ENCODE data around the gene LIMK2. TPM values are rescaled to one million over a fixed set of nuclear protein-coding genes. Genes with fewer than 3 reads are reported as not detected.
A peak's percentile ranks its signal among the peaks of the same experiment; 100 is the strongest.

Gene LIMK2
- total and polyA plus RNA-seq, 10 donors: 6.1 to 182 (median 60.6) TPM

DNA sequence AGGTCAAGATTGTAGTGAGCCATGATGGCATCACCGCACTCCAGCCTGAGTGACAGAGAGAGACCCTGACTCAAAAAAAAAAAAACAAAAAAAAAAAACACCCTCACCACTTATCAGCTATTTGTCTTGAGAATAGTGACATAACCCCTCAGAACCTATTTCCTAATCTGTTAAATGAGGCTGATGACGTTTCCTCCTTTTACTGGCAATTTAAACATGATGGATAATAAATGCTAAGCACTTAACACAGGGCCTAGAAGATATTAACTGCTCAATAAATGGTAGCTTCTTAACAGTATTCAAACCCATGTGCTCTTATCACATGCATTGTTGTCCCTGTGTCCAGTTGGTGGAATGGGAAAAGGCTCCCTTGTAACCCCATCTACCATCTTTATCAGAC lies 34.6 kb downstream of the LIMK2 start:
- H3K27me3 ChIP-seq (replicated peaks in 1 of 7): no peaks in the 10 kb centered on the region
- intact Hi-C loops (cut with DNase I; ENCODE audit: low total_unique reads): no loop called here
- DNase-seq: no peak
- no peak for TF ChIP-seq CTCF (IDR thresholded peaks at IDR 0.05 in 8 of 11, conservative IDR thresholded peaks at IDR 0.05 in 3 of 11)
- no peak for TF ChIP-seq POLR2A (IDR thresholded peaks at IDR 0.05)
- TF ChIP-seq POLR2AphosphoS5 (IDR thresholded peaks at IDR 0.05): no peak
- H3K4me3 ChIP-seq: no peak overlapping the region
- peaks cover 0 to 69% (median 0%) of the 10 kb centered on the region in 6 donors for H3K36me3 ChIP-seq
- H3K9me3 ChIP-seq: no peaks in the 10 kb centered on the region
- WGBS, 5 donors: 62 to 81% (median 69%) methylated on average over 2 of the region's 2 CpGs
- H3K27ac ChIP-seq: peak overlapping the region in 3 of 8 donors; percentile 5 to 57 (median 38)
- peaks cover 3 to 53% (median 23%) of the 10 kb centered on the region in 6 donors for H3K4me1 ChIP-seq

DNA sequence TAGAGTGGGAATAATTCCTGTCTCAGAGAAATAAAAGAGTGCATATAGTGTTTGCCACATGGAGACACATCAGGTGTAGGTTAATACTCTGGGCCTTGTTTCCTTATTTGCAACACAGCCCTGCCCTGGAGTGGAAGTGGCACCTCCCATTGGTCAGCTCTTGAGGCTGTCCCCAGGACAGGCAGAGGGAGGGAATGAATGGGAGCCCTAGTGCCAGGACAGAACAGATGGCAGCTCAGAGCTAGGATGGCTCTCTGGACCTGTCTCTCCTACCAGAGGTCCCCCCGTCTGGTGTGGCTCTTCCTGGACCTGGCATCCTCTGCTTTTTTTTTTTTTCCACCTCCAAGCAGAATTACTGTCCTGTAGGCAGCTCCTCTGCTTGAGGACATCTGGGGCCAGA lies 35.6 kb downstream of the LIMK2 start:
- Histone ChIP-seq H3K27ac (peak overlapping the region in 3 of 8 donors; percentile 5 to 57 (median 38)), H3K36me3 (peaks cover 0 to 70% (median 0%) of the 10 kb centered on the region in 6 donors), H3K4me3 (peak overlapping the region in 4 of 8 donors; percentile 16 to 53 (median 34)), H3K9me3 (no peaks in the 10 kb centered on the region), H3K27me3 (replicated peaks in 1 of 7) (no peaks in the 10 kb centered on the region), H3K4me1 (peaks cover 3 to 53% (median 23%) of the 10 kb centered on the region in 6 donors)
- intact Hi-C loops (cut with DNase I; ENCODE audit: low total_unique reads): no loop called here
- TF ChIP-seq POLR2AphosphoS5 (IDR thresholded peaks at IDR 0.05) (no peak), POLR2A (IDR thresholded peaks at IDR 0.05) (no peak), CTCF (IDR thresholded peaks at IDR 0.05 in 8 of 11, conservative IDR thresholded peaks at IDR 0.05 in 3 of 11) (no peak)
- whole genome bisulfite sequencing, 5 donors: 48 to 90% (median 62%) methylated on average over 1 of the region's 1 CpG
- DNase-seq: no peak

- Histone ChIP-seq H3K9me3 (no peaks in the 10 kb centered on the region), H3K4me1 (peaks cover 3 to 58% (median 23%) of the 10 kb centered on the region in 6 donors), H3K4me3 (peak overlapping the region in 5 of 8 donors; percentile 16 to 53 (median 34)), H3K36me3 (peaks cover 0 to 65% (median 0%) of the 10 kb centered on the region in 6 donors), H3K27ac (peak overlapping the region in 3 of 8 donors; percentile 33 to 57 (median 38)), H3K27me3 (replicated peaks in 1 of 7) (no peaks in the 10 kb centered on the region)
- TF ChIP-seq POLR2AphosphoS5 (IDR thresholded peaks at IDR 0.05) (peak; percentile 58 to 63 (median 63)), POLR2A (IDR thresholded peaks at IDR 0.05) (no peak)
- intact Hi-C loops (cut with DNase I; ENCODE audit: low total_unique reads): no loop called here
- peak; percentile 89 for DNase-seq
- 33 to 52% (median 51%) methylated on average over 13 to 17 of the region's 17 CpGs for WGBS, 5 donors
These were observed 36.1 kb downstream of the LIMK2 start for GRCh38 chr22:31248138-31248745.

- TF ChIP-seq POLR2AphosphoS5 (IDR thresholded peaks at IDR 0.05) (no peak), CTCF (IDR thresholded peaks at IDR 0.05 in 8 of 11, conservative IDR thresholded peaks at IDR 0.05 in 3 of 11) (no peak), POLR2A (IDR thresholded peaks at IDR 0.05) (no peak)
- no peaks in the 10 kb centered on the region for H3K9me3 ChIP-seq
- H3K27me3 ChIP-seq (replicated peaks in 1 of 7): no peaks in the 10 kb centered on the region
- H3K4me1 ChIP-seq: peaks cover 3 to 63% (median 28%) of the 10 kb centered on the region in 6 donors
- intact Hi-C loops (cut with DNase I; ENCODE audit: low total_unique reads): no loop called here
- peaks cover 0 to 57% (median 0%) of the 10 kb centered on the region in 6 donors for H3K36me3 ChIP-seq
- peak overlapping the region in 1 of 8 donors; percentile 57 for H3K27ac ChIP-seq
- no peak for DNase-seq
- H3K4me3 ChIP-seq: peak overlapping the region in 4 of 8 donors; percentile 30 to 53 (median 36)
- 73 to 94% (median 88%) methylated on average over 8 to 9 of the region's 9 CpGs for WGBS, 5 donors
These were observed 37.2 kb downstream of the LIMK2 start for GRCh38 chr22:31248965-31249958.

Data from spleen (tissue), 11 donors.